GM12873 (cell line): ENCODE data around the gene NCAPD2.

ENCODE experiments used
- TF ChIP-seq, protein P1 (sequence below): IDR thresholded peaks from 2 replicates; pipeline ENCODE4 v1.5.1; 2012; ENCODE audit warnings: low read depth, mild to moderate bottlenecking, moderate library complexity, low read length, control low read depth; ENCODE audit not compliant: insufficient read depth; ENCODE audit errors: missing control alignments

Gene NCAPD2

DNA sequence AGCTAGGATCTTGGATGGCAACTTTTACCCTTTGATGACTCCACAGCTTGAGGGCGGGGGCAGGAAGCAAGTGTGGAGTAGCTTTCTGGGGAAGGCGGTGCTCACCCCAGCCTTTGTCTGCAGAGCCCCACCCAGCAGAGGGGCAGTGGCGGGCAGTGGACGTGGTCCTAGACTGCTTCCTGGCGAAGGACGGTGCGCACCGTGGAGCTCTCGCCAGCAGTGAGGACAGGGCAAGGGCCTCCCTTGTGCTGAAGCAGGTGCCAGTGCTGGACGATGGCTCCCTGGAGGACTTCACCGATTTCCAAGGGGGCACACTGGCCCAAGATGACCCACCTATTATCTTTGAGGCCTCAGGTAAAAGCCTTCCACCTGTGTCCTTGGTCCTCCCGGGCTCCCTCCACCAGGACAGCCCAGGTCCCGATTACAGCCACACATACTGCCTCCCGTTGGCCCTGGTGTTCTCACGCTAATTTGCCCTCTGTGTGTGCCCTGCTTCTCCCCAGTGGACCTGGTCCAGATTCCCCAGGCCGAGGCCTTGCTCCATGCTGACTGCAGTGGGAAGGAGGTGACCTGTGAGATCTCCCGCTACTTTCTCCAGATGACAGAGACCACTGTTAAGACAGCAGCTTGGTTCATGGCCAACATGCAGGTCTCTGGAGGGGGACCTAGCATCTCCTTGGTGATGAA, 40.8 kb upstream of the NCAPD2 start:
- TF ChIP-seq, protein P1, sequence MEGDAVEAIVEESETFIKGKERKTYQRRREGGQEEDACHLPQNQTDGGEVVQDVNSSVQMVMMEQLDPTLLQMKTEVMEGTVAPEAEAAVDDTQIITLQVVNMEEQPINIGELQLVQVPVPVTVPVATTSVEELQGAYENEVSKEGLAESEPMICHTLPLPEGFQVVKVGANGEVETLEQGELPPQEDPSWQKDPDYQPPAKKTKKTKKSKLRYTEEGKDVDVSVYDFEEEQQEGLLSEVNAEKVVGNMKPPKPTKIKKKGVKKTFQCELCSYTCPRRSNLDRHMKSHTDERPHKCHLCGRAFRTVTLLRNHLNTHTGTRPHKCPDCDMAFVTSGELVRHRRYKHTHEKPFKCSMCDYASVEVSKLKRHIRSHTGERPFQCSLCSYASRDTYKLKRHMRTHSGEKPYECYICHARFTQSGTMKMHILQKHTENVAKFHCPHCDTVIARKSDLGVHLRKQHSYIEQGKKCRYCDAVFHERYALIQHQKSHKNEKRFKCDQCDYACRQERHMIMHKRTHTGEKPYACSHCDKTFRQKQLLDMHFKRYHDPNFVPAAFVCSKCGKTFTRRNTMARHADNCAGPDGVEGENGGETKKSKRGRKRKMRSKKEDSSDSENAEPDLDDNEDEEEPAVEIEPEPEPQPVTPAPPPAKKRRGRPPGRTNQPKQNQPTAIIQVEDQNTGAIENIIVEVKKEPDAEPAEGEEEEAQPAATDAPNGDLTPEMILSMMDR, result no peak

DNA sequence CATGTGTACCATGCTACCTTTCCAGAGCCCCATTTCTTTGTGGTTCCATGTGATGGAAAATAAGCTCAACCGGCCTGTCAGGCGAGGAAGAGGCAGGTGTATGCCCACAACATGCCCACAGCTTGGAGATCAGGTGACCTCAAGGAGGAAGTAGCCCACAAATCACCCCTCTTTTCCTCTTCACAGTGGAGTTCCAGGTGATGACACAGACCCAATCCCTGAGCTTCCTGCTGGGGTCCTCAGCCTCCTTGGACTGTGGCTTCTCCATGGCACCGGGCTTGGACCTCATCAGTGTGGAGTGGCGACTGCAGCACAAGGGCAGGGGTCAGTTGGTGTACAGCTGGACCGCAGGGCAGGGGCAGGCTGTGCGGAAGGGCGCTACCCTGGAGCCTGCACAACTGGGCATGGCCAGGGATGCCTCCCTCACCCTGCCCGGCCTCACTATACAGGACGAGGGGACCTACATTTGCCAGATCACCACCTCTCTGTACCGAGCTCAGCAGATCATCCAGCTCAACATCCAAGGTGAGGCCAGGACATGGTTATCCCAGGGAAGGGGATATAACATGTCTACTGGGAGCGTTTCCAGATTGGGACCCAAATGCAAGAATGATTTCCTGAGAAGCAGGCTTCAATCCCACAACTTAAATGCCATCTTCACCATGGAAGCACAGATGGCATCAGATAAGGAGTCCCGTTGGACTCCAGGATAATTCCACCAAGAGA, 36.5 kb upstream of the NCAPD2 start:
- TF ChIP-seq, protein P1, result no peak

DNA sequence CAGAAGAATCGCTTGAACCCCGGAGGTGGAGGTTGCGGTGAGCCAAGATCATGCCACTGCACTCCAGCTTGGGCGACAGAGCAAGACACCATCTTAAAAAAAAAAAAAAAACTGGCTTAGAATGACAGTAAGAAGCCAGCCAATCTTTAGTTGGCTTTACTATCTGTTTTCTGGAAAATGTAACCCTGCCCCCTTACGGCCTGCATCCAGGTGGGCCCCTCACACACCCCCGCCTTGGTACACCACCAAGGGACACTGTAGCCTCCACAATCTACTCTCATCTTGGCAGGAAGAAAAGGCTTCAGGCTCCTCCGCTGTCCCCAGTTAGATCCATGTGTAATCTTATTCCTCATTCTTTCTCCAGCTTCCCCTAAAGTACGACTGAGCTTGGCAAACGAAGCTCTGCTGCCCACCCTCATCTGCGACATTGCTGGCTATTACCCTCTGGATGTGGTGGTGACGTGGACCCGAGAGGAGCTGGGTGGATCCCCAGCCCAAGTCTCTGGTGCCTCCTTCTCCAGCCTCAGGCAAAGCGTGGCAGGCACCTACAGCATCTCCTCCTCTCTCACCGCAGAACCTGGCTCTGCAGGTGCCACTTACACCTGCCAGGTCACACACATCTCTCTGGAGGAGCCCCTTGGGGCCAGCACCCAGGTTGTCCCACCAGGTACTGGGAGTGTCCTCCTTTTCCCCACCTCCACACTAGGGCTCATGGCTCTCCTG, 35.5 kb upstream of the NCAPD2 start:
- TF ChIP-seq, protein P1, result no peak

DNA sequence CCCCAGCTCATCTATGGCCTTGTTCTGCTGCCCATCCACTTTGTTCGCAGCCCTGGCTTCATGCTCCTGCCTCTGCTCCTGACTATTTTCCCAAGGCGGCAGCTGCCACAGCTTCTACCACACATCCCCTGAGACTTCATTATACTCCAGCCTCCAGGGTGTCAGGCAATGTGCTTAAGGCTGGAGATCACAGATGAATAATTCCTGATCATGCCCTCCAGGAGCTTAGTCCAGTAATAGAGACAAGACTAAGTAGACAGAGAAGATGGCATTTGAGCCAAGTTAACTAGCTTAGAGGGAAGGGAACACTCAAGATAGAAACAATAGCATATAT, 34.9 kb upstream of the NCAPD2 start:
- TF ChIP-seq, protein P1, result no peak

DNA sequence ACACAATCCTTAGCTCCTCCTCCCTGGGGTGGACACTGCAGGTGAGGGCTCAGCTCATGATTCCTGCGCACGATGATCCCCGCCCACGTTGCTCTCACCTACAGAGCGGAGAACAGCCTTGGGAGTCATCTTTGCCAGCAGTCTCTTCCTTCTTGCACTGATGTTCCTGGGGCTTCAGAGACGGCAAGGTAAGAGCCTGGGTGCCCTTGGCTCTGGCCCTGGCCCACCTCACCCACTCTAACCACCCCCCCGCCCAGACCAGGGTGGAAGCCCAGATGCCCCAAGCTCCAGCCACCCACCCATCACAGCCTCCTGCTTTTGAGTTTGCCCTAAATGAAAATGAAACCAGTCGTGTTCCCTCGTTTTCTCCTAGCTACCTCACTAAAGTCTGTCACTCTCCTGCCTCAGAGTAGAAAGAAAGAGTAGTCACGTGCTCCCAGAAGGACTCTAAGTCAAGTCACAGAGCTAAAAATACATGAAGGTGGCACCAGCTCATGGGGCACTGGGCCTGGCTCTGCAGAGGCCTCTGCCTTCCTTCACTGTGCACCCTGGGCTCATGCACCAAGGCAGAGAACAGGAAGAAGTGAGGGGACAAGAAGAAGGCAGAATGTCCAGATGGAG, 33.0 kb upstream of the NCAPD2 start:
- TF ChIP-seq, protein P1, result no peak

DNA sequence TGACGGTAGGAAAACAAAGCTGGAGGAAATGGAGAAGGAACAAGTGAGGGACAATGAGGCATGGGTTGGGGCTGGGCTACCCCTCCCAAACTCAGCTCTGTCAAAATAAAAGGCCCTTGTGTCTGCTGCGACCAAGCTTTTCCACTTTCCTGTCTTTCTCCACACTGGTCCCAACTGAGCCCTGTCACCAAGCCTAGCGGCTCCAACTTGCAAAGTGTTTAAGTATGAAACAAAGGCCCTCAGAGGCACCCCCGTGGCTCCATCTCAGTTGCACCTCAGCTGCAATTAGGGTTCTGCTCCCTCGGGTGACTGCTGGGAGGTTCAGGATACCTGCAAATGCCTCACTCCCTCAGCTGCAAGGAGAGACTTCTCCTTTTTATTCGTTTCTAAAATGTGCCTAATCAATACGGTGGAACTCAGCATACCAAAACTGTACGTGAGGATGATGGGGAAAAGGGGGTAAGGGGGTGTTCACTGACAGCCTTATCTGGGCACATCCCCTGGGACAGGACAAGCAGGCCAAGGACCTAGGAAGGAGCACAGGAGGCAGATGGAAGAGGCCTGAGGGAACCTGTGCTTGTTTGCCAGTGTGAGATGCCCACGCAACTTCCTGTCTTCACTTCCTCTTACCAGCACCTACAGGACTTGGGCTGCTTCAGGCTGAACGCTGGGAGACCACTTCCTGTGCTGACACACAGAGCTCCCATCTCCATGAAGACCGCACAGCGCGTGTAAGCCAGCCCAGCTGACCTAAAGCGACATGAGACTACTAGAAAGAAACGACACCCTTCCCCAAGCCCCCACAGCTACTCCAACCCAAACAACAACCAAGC, 32.3 kb upstream of the NCAPD2 start:
- TF ChIP-seq, protein P1, result no peak
